MCF 10A (cell line): ENCODE measurements around the gene TNIP2. TPM values are rescaled to one million over a fixed set of nuclear protein-coding genes. Genes with fewer than 3 reads are reported as not detected.

Experiments
- BruUV-seq: library from RNA; stranded (reverse); fragments of 400-500 nt; replicated peaks from 2 replicates; lab custom pipeline; 2021; lab: Mats Ljungman, UMichigan
- CTCF ChIA-PET: fragments of 300-600 bp; sonication (Branson Sonifier 250); formaldehyde crosslinking; extraction: SDS; loops from one replicate; lab custom pipeline; 2021; ENCODE audit warnings: antibody characterized with exemption, inconsistent platforms; lab: Yijun Ruan, JAX
- POLR2A ChIA-PET: fragments of 300-600, 350-650 bp; sonication (Branson Sonifier 250); formaldehyde crosslinking; extraction: SDS; loops from one replicate; lab custom pipeline; 2020; ENCODE audit warnings: antibody characterized with exemption, inconsistent platforms; lab: Yijun Ruan, JAX
- DNase-seq: peaks from one replicate; pipeline ENCODE4 v3.0.0-alpha.2; 2018; ENCODE audit not compliant: unreplicated experiment
- H3K27ac Mint-ChIP-seq: one replicate; pipeline ENCODE4 v1.8.0; 2022; ENCODE audit warnings: mild to moderate bottlenecking, low read depth, mixed read lengths; ENCODE audit not compliant: unreplicated experiment
- H3K27me3 Mint-ChIP-seq: one replicate; pipeline ENCODE4 v1.8.0; 2022; ENCODE audit warnings: mixed read lengths; ENCODE audit not compliant: insufficient read depth, unreplicated experiment
- H3K36me3 Mint-ChIP-seq: one replicate; pipeline ENCODE4 v1.8.0; 2022; ENCODE audit warnings: mild to moderate bottlenecking, moderate library complexity, mixed read lengths; ENCODE audit not compliant: insufficient read depth, unreplicated experiment
- H3K4me1 Mint-ChIP-seq: one replicate; pipeline ENCODE4 v1.8.0; 2022; ENCODE audit warnings: mixed read lengths; ENCODE audit not compliant: insufficient read depth, unreplicated experiment
- H3K4me3 Mint-ChIP-seq: one replicate; pipeline ENCODE4 v1.8.0; 2022; ENCODE audit warnings: mild to moderate bottlenecking, moderate library complexity, mixed read lengths; ENCODE audit not compliant: unreplicated experiment
- H3K9me3 Mint-ChIP-seq: one replicate; pipeline ENCODE4 v1.8.0; 2022; ENCODE audit warnings: mixed read lengths; ENCODE audit not compliant: unreplicated experiment
- CTCF ChIP-seq: fragments of 200-600 bp; IDR thresholded peaks from one replicate; pipeline ENCODE4 v1.8.0; 2022; ENCODE audit warnings: antibody characterized with exemption, mild to moderate bottlenecking; ENCODE audit not compliant: unreplicated experiment
- intact Hi-C: fragments of 100-400 bp; cut with micrococcal nuclease; formaldehyde crosslinking; loops from 2 replicates; pipeline ENCODE4 v1.14.1; 2022
- total RNA-seq: library from RNA; stranded (reverse); gene quantifications from 2 replicates; pipeline ENCODE4 v1.2.3, GENCODE V29; 2022

Gene TNIP2
- total RNA-seq, 1 experiment from 2014 or later, result 46.1 TPM

GRCh38 chr4:2803624-2804448 is 47.7 kb upstream of the TNIP2 start:
- intact Hi-C loops, result no loop called here
- no peak for TF ChIP-seq CTCF
- peak; percentile 48 for DNase-seq
- ChIA-PET CTCF (interaction anchor here (0.5 to 0.8 kb wide), 5 partner anchors 29 to 249 kb away, joined by 3 to 5 read pairs (median 3); no protein-coding TSS in a partner anchor), POLR2A (interaction anchor here (1.2 to 1.7 kb wide), 2 partner anchors 9 kb away, joined by 3 to 7 read pairs; no protein-coding TSS in a partner anchor)
- H3K4me3 Mint-ChIP-seq, result no peak overlapping the region
- BruUV-seq, result no TSS peak
- H3K27me3 Mint-ChIP-seq, result no peaks in the 10 kb centered on the region
- no peaks in the 10 kb centered on the region for H3K36me3 Mint-ChIP-seq
- no peaks in the 10 kb centered on the region for H3K9me3 Mint-ChIP-seq
- peaks cover 49% of the 10 kb centered on the region for H3K4me1 Mint-ChIP-seq
- no peak overlapping the region for H3K27ac Mint-ChIP-seq

GRCh38 chr4:2802618-2803531 is 46.7 kb upstream of the TNIP2 start:
- H3K36me3 Mint-ChIP-seq, result no peaks in the 10 kb centered on the region
- ChIA-PET CTCF (interaction anchor here (0.5 to 0.8 kb wide), 4 partner anchors 39 to 250 kb away, joined by 3 read pairs; no protein-coding TSS in a partner anchor), POLR2A (interaction anchor here (0.6 to 1.2 kb wide), 2 partner anchors 8 to 112 kb away, joined by 3 to 5 read pairs; no protein-coding TSS in a partner anchor)
- no peak overlapping the region for H3K4me3 Mint-ChIP-seq
- DNase-seq, result no peak
- no peak overlapping the region for H3K27ac Mint-ChIP-seq
- peaks cover 59% of the 10 kb centered on the region for H3K4me1 Mint-ChIP-seq
- TF ChIP-seq CTCF, result no peak
- no peaks in the 10 kb centered on the region for H3K27me3 Mint-ChIP-seq
- no TSS peak for BruUV-seq
- intact Hi-C loops, result no loop called here
- no peaks in the 10 kb centered on the region for H3K9me3 Mint-ChIP-seq

- H3K4me3 Mint-ChIP-seq, result peak overlapping the region; percentile 49
- CTCF ChIA-PET, result interaction anchor here (0.6 kb wide), 1 partner anchor 247 kb away, joined by 3 read pairs; no protein-coding TSS in a partner anchor
- intact Hi-C loops, result no loop called here
- H3K36me3 Mint-ChIP-seq, result no peaks in the 10 kb centered on the region
- DNase-seq, result peak; percentile 43
- H3K4me1 Mint-ChIP-seq, result peaks cover 64% of the 10 kb centered on the region
- no peak for TF ChIP-seq CTCF
- POLR2A ChIA-PET, result interaction anchor here (0.9 to 1.3 kb wide), 3 partner anchors 9 to 45 kb away, joined by 3 to 5 read pairs (median 4); partner anchors contain the start of gene TNIP2
- H3K27me3 Mint-ChIP-seq, result no peaks in the 10 kb centered on the region
- no peaks in the 10 kb centered on the region for H3K9me3 Mint-ChIP-seq
- peak overlapping the region; percentile 69 for H3K27ac Mint-ChIP-seq
- no TSS peak for BruUV-seq
These were observed 44.8 kb upstream of the TNIP2 start for GRCh38 chr4:2800691-2801596.
